ENCODE data around the gene OOEP.

The OOEP gene

DNA sequence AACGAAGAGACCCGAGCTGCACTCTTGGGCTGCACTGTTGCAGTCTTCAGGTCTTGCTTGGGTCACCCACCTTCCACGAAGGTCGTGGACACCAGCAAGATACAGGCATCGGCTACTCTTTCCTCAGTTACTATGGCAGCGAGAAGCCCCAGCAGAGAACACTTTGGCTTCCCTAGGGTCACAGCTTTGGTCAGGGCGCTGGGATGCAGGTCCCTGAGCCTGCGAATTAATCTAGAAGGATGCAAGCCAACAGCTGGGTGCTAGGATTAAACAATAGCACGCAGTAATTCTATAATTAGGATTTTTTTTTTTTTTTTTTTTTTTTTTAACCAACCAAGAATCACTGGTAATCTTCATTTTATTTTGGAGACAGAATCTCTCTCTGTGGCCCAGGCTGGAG, 5.1 kb downstream of the OOEP start:
- DNase-seq (ENCODE audit: low spot score) = no peak

DNA sequence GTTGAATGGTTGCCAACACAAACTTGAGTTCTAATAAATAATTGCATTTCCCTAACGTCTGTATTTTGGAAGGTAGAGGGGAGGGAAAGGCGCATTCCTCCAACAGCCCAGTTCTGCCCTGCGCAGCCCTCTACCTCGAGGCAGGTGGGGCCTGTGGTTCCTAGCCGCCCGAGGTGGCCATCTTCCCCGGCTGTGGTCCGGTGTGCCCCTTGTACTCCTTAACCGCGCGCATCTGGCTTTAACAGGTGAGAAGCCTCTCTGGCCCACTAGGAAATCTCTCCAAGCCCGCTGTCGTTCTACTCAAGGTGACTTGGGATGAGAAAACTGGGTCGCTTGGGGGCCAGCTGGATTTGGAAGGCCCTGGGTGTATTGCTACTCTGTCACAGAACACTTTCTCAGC, 5.6 kb downstream of the OOEP start:
- no peak for DNase-seq (ENCODE audit: low spot score)

DNA sequence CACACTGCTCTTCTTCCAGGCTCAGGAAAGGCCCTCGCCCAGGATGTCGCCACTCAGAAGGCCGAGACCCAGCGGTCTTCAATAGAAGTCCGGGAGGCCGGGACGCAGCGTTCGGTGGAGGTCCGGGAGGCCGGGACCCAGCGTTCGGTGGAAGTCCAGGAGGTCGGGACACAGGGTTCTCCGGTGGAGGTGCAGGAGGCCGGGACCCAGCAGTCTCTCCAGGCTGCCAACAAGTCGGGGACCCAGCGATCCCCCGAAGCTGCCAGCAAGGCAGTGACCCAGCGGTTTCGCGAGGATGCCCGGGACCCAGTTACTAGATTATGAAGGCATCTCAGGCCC, 6.2 kb downstream of the OOEP start:
- DNase-seq (ENCODE audit: low spot score) = no peak

DNA sequence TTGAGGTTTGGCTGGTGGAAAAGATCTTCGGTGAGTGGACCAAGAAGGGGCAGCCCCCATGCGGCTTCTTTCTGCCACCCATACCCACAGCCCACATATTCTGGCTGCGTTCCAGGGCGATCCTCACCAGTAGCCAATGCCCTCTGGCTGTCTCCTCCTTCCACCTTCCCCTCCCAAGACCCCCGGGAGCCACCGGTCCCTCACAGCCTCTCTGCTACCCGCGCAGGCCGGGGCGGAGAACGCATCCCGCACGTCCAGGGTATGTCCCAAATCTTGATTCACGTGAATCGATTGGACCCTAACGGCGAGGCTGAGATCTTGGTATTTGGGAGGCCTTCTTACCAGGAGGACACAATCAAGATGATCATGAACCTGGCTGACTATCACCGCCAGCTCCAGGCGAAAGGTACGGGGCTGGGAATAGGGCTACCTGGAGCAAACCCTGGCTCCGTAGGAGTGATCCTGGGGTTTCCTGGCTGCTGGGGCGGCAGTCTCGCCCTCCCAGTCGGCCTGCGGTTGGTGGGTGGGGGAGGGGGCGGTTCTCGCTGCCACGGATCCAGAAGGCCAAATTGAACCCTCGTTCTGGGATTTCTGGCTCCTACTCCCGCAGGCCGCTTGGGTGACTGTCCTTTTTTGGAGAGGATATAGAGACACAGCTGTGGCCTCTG, 6.7 kb downstream of the OOEP start:
- DNase-seq (ENCODE audit: low spot score) = no peak

DNA sequence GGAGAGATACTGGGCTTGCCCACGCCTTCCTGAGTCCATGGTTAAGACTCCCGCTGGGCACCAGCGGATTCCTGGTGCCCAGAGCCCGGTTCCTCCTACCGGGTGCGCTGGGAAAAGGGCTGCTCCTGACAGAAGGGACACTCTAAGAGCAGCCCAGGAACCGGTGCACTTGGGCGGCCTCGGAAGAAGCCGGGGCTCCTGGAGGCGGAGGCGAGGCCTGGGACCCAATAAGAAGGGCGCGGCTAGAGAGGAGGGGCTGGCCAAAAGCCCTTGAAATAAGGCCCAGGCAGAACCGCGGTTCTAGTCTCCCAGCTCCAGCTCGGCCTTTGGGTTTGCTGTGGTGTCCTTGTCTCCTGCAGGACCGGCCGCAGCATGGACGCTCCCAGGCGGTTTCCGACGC, 7.3 kb downstream of the OOEP start, which contains the start of gene KHDC3L:
Gene KHDC3L, plus strand, starts transcription at position 301 of the 400 bp plus-strand sequence. Its CDS starts 72 bp downstream, at position 373.
- DNase-seq (ENCODE audit: low spot score) = no peak

DNA sequence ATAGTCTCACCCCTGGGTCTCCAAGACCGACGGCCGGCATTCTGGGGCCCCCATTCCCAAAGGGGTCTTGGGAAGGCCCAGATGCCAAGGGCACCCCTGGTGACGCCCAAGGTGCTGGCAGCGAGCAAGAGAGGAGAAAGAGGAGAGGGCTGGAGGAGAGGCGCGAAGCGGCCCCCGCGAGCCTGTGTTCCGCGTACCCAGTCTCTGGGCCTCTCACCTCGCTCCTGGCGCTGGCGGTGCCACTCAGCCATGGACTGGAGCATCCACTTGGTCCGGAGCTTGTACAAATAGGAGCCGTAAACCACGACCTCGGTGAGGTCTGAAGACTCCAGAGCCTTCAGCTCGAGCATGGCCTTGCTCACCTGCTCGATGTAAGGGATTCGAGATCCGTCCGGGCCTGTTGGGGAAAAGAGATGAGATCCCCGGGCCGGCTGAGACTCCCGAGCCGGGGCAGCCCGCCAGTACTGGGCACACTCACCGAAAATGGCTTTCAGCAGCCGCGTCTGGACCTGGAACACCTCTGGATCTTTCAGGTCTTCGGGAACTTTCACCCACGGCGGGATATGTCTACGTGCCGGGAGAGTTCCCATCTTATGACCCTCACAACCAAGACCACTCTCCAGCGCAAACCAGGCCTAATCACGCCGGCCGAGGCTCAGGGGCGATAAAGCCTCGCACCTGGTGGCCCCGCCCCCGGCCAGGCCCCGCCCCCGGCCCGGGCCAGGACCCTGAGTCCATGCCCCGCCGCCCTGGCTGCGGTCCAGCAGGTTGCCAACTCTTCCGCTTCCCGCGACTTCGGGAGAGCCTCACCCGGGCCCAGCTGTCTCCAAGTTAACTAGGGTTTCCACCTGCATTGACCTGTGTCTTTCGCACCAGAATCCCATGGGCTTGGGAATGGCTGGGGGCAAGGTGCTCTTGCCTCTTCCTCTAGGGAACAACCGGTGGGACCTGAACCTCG, 15.8 kb downstream of the OOEP start, which contains the start of gene DPPA5:
Gene DPPA5, minus strand, starts transcription at position 641 of the 958 bp plus-strand sequence. Its CDS starts 51 bp downstream, at position 590.
- no peak for DNase-seq (ENCODE audit: low spot score)

DNA sequence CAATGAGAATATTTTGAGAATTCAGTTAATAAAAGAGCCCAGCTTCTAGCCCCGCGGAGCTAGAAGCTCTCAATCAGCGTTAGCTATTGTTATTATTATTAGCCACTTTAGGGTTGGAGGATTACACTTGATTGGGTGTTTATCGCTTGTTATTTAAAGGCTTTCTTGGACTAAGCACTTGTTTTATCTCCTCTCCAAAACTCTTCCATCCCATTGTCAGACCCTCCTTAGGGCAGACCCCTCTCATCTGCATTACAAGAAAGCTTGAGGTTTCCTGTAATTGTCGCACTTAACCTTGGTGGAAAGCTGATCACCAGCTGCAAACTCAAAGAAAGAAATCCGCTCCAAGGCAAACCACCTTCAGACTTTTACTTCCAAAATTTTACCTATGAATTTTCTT, 20.4 kb downstream of the OOEP start:
- DNase-seq (ENCODE audit: low spot score) = no peak

DNA sequence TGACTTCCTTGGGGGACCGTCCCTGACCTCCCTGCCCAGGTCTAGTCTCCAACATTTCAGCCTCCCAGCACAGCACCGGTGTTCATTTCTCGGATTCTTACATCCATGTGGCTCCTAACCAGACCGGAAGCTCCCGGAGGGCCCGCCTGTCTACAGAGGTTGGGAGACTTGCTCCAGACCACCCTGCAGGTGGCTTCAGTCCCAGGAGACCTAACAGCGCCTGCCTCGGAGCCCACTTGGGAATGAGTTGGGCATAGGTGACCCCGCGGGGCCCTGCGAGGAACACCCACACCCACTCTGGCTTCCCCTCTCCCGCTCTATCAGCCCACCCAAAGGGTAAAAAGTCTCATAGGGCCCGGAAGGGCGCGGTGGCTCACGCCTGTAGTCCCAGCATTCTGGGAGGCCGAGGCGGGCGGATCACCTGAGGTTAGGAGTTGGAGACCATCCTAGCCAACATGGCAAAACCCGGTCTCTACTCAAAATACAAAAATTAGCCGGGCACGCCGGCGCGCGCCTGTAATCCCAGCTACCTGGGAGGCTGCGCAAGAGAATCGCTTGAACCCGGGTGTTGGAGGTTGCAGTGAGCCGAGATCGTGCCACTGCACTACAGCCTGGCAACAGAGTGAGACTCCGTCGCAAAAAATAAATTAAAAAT, 21.0 kb downstream of the OOEP start:
- no peak for DNase-seq (ENCODE audit: low spot score)

DNA sequence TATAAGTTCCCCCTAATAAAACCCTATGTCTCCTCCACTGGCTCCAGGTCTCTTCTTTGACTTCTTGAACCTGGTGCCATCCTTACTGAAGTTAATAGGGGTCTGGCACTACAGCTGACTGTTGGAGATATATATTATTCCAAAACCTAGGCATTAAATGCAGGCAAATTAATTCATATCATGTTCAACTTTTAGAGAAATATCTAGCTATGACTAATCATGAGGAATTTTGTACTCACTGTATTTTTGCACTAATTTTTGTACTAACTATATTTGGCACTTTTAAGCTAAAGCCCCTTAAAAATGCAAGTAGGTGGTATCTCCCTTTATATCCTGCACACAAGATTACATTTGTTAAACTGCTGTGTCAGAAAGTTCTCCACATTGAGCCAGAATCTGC, 26.5 kb downstream of the OOEP start:
- no peak for DNase-seq (ENCODE audit: low spot score)

DNA sequence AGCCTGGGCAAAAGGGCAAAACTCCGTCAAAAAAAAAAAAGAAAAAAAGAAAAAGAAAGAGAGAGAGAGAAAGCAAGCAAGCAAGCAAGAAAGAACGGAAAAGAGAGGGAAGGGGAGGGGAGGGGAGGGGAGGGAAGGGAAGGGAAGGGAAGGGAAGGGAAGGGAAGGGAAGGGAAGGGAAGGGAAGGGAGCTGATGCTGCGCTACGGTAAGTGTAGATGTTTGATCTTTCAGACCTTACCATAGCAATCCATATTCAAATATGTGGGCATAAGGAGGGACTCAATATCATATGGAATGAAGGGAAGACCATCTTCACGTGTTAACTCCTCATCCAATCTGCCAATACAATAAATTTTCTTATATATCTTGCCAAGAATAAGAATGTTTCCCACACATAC, 27.5 kb downstream of the OOEP start:
- no peak for DNase-seq (ENCODE audit: low spot score)

DNA sequence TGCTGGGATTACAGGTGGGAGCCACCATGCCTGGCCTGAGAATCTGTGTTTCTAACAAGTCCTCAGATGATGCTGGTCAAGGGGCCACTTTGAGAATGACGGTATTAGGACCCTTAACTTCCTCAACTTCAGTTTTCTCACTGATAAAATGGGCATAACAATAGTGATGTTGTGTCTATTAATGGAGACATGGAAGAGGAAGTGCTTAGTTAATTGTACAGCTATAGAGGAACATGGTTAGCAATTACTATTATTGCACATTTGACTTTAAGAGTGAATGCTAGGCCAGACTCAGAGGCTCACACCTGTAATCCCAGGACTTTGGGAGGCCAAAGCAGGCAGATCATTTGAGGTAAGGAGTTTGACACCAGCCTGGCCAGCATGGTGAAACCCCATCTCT, 28.4 kb downstream of the OOEP start:
- no peak for DNase-seq (ENCODE audit: low spot score)

DNA sequence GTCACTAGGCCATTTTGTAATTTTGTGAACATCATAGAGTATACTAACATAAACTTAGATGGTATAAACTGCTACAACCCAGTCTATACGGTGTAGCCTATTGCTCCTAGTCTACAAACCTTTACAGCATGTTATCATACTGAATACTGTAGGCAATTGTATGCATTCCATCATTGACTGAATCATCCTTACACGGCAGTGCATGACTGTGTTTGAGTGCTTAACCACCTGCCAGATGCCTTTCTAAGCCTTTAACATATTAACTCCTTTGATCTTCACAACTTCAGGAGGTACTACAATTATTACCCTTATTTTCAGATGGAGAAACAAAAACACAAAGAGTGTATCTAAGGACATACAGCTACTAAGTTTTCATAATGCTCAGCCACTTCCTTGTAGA, 29.6 kb downstream of the OOEP start:
- DNase-seq (ENCODE audit: low spot score) = no peak

DNA sequence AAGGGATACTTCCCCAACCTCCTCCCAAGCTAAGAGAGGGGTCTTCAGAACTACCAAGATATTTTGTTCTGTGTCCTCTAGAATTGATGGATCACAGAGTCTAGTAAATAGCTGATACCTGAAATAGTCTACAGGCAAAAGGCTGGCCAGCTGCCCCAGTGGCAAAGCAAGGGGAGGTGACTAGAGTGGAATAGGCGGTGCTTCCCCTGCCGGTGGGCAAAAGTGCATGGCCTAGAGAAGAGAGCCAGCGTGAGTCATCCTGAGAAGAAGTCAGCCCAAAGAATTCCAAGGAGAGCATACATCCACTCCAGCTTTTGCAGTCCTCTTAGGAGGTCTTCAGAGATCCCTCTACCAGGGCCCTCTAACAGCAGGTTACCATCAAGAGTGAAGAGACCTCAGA, 30.4 kb downstream of the OOEP start:
- DNase-seq (ENCODE audit: low spot score) = no peak

DNA sequence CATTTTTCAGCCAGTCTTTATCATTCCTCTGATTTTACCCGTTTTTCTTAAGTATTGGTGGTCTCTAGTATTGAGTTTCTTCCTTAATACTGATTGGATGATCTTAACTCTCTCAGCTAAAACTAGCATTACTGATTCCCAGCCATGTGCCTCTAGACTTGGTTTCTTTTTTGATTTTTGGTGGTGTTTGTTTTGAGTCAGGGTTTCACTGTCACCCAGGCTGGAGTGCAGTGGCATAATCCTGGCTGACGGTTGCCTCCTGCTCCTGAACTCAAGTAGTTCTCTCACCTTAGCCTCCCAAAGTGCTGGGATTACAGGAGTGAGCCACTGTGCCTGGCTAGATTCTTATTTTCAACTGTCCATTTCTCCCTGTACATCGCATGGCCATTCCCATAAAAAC, 40.5 kb downstream of the OOEP start:
- no peak for DNase-seq (ENCODE audit: low spot score)

DNA sequence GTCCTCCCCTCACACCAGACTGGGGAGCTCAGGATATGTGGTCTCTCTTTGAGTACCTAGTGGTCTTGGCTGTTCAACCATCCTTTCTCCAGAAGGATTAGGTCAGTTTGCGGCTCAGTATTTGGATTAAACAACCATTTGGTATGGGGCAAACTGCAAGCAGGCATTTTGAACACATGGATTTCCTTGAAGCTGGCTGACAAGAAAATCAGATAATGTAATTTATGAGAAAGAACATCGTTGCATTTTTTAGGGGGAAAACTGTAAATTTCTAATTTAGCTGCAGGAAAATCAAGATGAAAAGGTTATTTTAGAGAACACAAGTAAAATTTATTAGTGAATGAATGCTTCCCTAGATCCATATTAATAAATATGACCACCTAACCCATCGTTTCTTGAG, 40.9 kb downstream of the OOEP start:
- DNase-seq (ENCODE audit: low spot score) = no peak

DNA sequence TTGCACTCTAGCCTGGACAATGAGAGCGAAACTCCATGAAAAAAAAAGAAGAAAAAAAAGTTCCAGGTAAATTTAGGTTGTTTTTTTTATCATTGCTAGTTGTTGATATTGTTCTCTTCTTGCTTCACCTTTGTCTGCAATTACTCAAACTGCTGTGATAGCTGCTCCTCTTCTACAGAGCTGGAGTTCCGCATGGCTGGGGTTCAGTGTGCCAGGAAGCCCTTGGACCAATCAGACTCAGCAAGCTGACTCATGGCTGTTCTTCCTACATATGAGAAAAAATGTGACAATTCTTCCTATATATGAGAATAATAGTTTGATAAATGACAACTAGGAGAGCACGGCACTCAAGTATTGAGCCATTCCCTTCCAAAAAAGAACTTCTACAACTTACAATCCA, 44.0 kb downstream of the OOEP start:
- no peak for DNase-seq (ENCODE audit: low spot score)

DNA sequence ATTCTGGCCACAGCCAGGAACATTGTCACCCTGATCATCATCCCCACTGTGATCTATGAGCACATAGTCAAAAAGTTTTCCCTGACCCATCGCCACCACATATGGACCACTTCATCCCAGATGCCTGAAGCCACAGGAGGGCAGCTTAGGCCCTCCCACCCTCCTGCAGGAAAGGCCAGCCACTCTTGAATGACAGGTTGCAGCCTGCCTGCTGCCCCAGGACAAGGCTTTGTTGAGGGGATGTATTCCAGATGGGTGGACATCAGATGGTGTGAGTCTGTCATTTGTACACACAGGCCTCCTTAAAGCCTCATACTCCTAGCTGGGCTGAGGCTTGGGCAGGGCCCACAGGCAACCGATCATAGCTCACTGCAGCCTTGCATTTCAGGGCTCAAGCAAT, 46.4 kb downstream of the OOEP start:
- DNase-seq (ENCODE audit: low spot score) = no peak

All from hematopoietic multipotent progenitor cell treated with erythropoietin and hydrocortisone succinate and interleukin-3 and kit ligand, for 15 days (in vitro differentiated cells).